GM12801 (cell line): ENCODE measurements around the gene STAT5A.

ENCODE experiments used
- CTCF ChIP-seq: IDR thresholded peaks from one replicate; pipeline ENCODE4 v1.5.1; 2011; ENCODE audit warnings: control low read depth; ENCODE audit not compliant: insufficient read length; ENCODE audit errors: extremely low read depth

The STAT5A gene

GRCh38 chr17:42359133-42359532 is 70.8 kb downstream of the STAT5A start:
- no peak for TF ChIP-seq CTCF
